ENCODE results near the gene SETDB1. TPM values are rescaled to one million over a fixed set of nuclear protein-coding genes. Genes with fewer than 3 reads are reported as not detected.
"Not testable (repeated sequence)": the region's sequence is repeated elsewhere in the genome, so short reads cannot be mapped to it uniquely, and the experiment has no call there.

SETDB1 gene
- polyA plus RNA-seq (2013, experiment 1 of 2): 28.2 TPM
- 32.1 TPM for polyA plus RNA-seq (2013, experiment 2 of 2)

DNA sequence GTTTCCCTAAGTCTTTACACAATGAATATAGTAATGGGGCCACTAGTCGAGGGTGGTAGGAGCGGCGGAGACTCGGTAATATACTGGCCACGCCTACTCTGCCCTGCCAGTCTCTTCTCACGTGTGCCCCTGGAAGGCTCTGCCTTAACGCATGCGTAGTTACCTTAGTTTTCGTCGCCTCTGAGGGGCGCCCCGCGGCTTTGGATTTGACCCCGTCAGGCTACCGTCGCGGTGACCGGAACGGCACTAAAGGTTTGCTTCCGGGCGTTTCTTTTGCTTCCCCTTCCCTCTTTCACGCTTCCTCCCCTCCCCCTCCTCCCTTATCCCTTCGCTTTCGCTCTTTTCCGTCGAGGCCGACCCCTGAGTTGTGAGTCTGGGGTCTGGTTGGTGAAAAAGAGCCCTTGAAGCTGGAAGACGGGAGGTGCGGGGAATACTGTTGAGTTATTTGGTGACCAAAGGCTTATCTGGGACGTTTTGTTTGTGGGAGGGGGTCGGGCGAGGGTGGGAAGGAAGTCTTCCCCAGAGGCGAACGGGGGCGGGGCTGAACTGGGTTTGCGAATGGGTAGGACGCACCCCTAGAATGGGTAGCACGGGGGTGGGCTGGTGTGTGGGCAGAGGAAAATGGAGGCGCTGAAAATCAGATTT, at the start of gene SETDB1:
TSS of gene SETDB1 (plus strand) at position 267 of the 645 bp plus-strand sequence. CDS start 1,352 bp downstream, outside the sequence.
- Histone ChIP-seq H3K27ac (ENCODE audit: low read depth, low read length) (peak within 1 kb of the TSS; percentile 96), H3K9me3 (ENCODE audit: insufficient read depth, low read depth, low read length) (0 out of 2 replicates have a peak, but pooled peaks cover 2% of the 10 kb centered on the region), H3K4me3 (ENCODE audit: low read length) (peak within 1 kb of the TSS; percentile 86), H3K36me3 (ENCODE audit: insufficient read depth, low read length) (peaks cover 38% of the 10 kb centered on the region), H3K27me3 (ENCODE audit: insufficient read depth, low read length) (no peaks in the 10 kb centered on the region), H3K9ac (ENCODE audit: low read depth, low read length) (peak within 1 kb of the TSS; percentile 89), H3K4me1 (ENCODE audit: insufficient read depth, low read length) (peaks cover 8% of the 10 kb centered on the region)
- WGBS: under 1% methylated on average over 39 of the region's 39 CpGs

DNA sequence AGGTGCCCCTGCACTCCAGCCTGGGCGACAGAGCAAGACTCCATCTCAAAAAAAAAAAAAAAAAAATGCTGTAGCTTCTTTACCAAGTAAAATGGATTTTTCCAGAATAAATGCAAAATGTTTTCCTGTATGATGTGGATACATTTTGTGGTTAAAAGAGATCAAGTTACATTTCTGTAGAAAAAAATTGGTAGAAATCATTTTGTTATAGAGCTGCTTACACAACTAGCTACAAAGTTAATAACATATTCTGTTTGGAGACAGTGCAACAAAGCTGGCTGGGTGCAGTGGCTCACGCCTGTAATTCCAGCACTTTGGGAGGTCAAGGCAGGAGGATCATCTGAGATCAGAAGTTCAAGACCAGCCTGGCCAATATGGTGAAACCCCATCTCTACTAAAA, 47.2 kb upstream of the SETDB1 start:
- not testable (repeated sequence) for H3K27ac ChIP-seq (ENCODE audit: low read depth, low read length); H3K9me3 ChIP-seq (ENCODE audit: insufficient read depth, low read depth, low read length); H3K4me3 ChIP-seq (ENCODE audit: low read length); H3K9ac ChIP-seq (ENCODE audit: low read depth, low read length); H3K27me3 ChIP-seq (ENCODE audit: insufficient read depth, low read length); H3K36me3 ChIP-seq (ENCODE audit: insufficient read depth, low read length)
- WGBS: 96% methylated on average over 2 of the region's 2 CpGs
- peaks cover 11% of the 10 kb centered on the region for H3K4me1 ChIP-seq (ENCODE audit: insufficient read depth, low read length)

GRCh38 chr1:150881331-150882070, 44.7 kb upstream of the SETDB1 start:
- Histone ChIP-seq H3K27ac (ENCODE audit: low read depth, low read length) (no peak overlapping the region), H3K4me3 (ENCODE audit: low read length) (no peak overlapping the region), H3K9me3 (ENCODE audit: insufficient read depth, low read depth, low read length) (no peaks in the 10 kb centered on the region), H3K36me3 (ENCODE audit: insufficient read depth, low read length) (no peaks in the 10 kb centered on the region), H3K27me3 (ENCODE audit: insufficient read depth, low read length) (no peaks in the 10 kb centered on the region), H3K4me1 (ENCODE audit: insufficient read depth, low read length) (no peaks in the 10 kb centered on the region), H3K9ac (ENCODE audit: low read depth, low read length) (no peak overlapping the region)
- 100% methylated on average over 2 of the region's 2 CpGs for WGBS

DNA sequence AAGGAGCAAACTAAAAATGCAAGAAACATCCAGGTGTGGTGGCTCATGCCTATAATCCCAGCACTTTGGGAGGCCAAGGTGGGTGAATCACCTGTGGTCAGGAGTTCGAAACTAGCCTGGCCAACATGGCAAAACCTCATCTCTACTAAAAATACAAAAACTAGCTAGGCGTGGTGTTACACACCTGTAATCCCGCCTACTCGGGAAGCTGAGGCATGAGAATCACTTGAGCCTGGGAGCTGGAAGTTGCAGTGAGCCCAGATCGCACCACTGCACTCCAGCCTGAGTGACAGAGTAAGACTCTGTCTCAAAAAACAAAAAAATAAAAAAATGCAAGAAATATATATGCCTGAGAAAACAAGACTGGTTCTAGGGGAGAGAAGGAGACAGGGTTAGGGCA, 43.0 kb upstream of the SETDB1 start:
- 92% methylated on average over 5 of the region's 5 CpGs for WGBS

GRCh38 chr1:150887018-150887417, 39.1 kb upstream of the SETDB1 start, which contains the start of gene CTXND2:
CTXND2 (plus strand) TSS chr1:150887136; CDS start chr1:150912315, 25,179 bp downstream.
- no peaks in the 10 kb centered on the region for H3K36me3 ChIP-seq (ENCODE audit: insufficient read depth, low read length)
- no peak within 1 kb of the TSS for H3K9ac ChIP-seq (ENCODE audit: low read depth, low read length)
- H3K27ac ChIP-seq (ENCODE audit: low read depth, low read length): no peak within 1 kb of the TSS
- no peak within 1 kb of the TSS for H3K4me3 ChIP-seq (ENCODE audit: low read length)
- no peaks in the 10 kb centered on the region for H3K27me3 ChIP-seq (ENCODE audit: insufficient read depth, low read length)
- H3K4me1 ChIP-seq (ENCODE audit: insufficient read depth, low read length): no peaks in the 10 kb centered on the region
- 75% methylated on average over 2 of the region's 3 CpGs for WGBS
- H3K9me3 ChIP-seq (ENCODE audit: insufficient read depth, low read depth, low read length): no peaks in the 10 kb centered on the region

More for the DNA sequence above, 43.0 kb upstream of the SETDB1 start:
- not testable (repeated sequence) for H3K36me3 ChIP-seq (ENCODE audit: insufficient read depth, low read length); H3K27me3 ChIP-seq (ENCODE audit: insufficient read depth, low read length); H3K9me3 ChIP-seq (ENCODE audit: insufficient read depth, low read depth, low read length); H3K4me3 ChIP-seq (ENCODE audit: low read length); H3K4me1 ChIP-seq (ENCODE audit: insufficient read depth, low read length); H3K9ac ChIP-seq (ENCODE audit: low read depth, low read length); H3K27ac ChIP-seq (ENCODE audit: low read depth, low read length)

DNA sequence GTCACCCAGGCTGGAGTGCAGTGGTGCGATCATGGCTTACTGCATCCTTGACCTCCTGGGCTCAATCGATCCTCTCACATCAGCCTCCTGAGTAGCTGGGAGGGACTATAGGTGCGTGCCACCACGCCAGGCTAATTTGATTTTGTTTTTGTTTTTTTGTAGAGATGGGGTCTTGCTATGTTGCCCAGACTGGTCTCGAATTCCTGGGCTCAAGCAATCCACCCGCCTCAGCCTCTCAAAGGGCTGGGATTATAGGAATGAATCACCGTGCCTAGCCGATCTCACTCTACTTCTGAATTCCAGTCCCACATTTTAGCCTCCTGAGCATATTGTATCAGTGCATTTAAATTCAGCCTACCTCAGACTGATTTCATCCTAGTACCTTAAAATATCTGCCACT, 37.4 kb upstream of the SETDB1 start:
- Histone ChIP-seq H3K4me3 (ENCODE audit: low read length) (no peak overlapping the region), H3K27ac (ENCODE audit: low read depth, low read length) (no peak overlapping the region), H3K9me3 (ENCODE audit: insufficient read depth, low read depth, low read length) (no peaks in the 10 kb centered on the region), H3K9ac (ENCODE audit: low read depth, low read length) (no peak overlapping the region), H3K36me3 (ENCODE audit: insufficient read depth, low read length) (no peaks in the 10 kb centered on the region), H3K27me3 (ENCODE audit: insufficient read depth, low read length) (no peaks in the 10 kb centered on the region), H3K4me1 (ENCODE audit: insufficient read depth, low read length) (no peaks in the 10 kb centered on the region)
- 91% methylated on average over 8 of the region's 8 CpGs for WGBS

DNA sequence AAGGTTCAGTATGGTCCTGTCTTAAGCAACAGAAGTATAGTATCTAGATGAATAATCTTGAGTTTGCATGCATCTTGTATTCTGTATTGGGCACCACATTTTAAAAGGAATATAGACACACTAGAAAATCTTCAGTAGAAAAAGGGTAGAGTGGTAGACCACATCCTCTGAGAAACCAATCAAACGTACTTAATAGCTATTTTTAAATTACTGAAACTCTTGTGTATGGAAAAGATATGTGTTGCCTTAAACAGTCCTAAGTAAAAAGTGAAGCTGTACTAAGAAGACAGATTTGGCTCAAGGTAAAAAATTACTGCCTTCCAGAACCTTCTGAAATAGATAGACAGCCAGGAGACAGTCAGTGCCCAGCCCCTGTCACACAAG, 36.1 kb upstream of the SETDB1 start:
- Histone ChIP-seq H3K4me3 (ENCODE audit: low read length) (no peak overlapping the region), H3K9me3 (ENCODE audit: insufficient read depth, low read depth, low read length) (no peaks in the 10 kb centered on the region), H3K4me1 (ENCODE audit: insufficient read depth, low read length) (no peaks in the 10 kb centered on the region), H3K27me3 (ENCODE audit: insufficient read depth, low read length) (no peaks in the 10 kb centered on the region), H3K9ac (ENCODE audit: low read depth, low read length) (no peak overlapping the region), H3K36me3 (ENCODE audit: insufficient read depth, low read length) (no peaks in the 10 kb centered on the region), H3K27ac (ENCODE audit: low read depth, low read length) (no peak overlapping the region)
- 100% methylated on average over 1 of the region's 1 CpG for WGBS

DNA sequence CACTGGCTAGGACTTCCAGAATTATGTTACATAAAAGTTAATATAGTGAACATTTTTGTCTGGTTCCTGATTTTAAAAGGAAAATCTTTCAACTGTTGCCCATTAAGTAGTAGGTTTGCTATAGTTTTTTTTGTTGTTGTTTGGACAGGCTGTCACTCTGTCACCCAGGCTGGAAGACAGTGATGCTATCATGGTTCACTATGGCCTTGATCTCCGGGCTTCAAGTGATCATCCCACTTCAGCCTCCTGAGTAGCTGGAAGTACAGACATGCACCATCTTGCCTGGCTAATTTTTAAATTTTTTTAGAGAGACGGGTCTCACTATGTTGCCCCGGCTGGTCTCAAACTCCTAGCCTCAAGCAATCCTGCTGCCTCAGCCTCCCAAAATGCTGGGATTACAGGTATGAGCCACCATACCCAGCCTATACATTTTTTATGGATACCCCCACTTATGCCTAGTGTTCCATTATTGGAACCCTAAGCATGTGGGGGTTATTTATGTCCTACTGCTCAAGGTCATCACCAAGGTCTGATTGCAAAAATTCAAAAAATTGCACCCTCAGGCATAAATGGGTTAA, 32.7 kb upstream of the SETDB1 start:
- H3K9me3 ChIP-seq (ENCODE audit: insufficient read depth, low read depth, low read length): no peaks in the 10 kb centered on the region
- no peak overlapping the region for H3K9ac ChIP-seq (ENCODE audit: low read depth, low read length)
- 91% methylated on average over 3 of the region's 3 CpGs for WGBS
- H3K27me3 ChIP-seq (ENCODE audit: insufficient read depth, low read length): no peaks in the 10 kb centered on the region
- H3K4me1 ChIP-seq (ENCODE audit: insufficient read depth, low read length): no peaks in the 10 kb centered on the region
- no peaks in the 10 kb centered on the region for H3K36me3 ChIP-seq (ENCODE audit: insufficient read depth, low read length)
- H3K27ac ChIP-seq (ENCODE audit: low read depth, low read length): no peak overlapping the region
- H3K4me3 ChIP-seq (ENCODE audit: low read length): no peak overlapping the region

DNA sequence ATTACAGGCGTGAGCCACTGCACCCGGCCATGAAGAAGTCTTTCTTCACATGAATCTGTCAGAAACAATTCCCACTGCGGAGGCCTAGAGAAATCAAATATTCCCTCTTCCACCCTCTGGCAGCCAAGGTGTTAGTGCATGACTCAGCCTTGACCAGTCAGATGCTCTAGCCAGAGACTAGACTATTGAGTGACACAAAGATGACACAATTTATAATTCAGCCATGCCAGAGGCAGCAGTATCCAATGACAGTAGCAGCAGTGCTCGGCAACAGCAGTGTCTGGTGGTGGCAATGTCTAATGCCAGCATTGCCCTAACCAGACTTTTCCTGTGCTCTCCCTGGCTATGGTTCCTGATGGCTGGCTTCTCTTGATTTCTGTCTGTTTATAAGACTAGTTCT, 30.5 kb upstream of the SETDB1 start:
- 0 out of 2 replicates have a peak, but pooled peaks cover 6% of the 10 kb centered on the region for H3K9me3 ChIP-seq (ENCODE audit: insufficient read depth, low read depth, low read length)
- 93% methylated on average over 4 of the region's 4 CpGs for WGBS
- H3K36me3 ChIP-seq (ENCODE audit: insufficient read depth, low read length): no peaks in the 10 kb centered on the region
- H3K27me3 ChIP-seq (ENCODE audit: insufficient read depth, low read length): no peaks in the 10 kb centered on the region
- no peak overlapping the region for H3K27ac ChIP-seq (ENCODE audit: low read depth, low read length)
- H3K4me1 ChIP-seq (ENCODE audit: insufficient read depth, low read length): no peaks in the 10 kb centered on the region
- H3K9ac ChIP-seq (ENCODE audit: low read depth, low read length): no peak overlapping the region
- no peak overlapping the region for H3K4me3 ChIP-seq (ENCODE audit: low read length)

- H3K27me3 ChIP-seq (ENCODE audit: insufficient read depth, low read length); H3K27ac ChIP-seq (ENCODE audit: low read depth, low read length); H3K4me3 ChIP-seq (ENCODE audit: low read length); H3K9me3 ChIP-seq (ENCODE audit: insufficient read depth, low read depth, low read length); H3K9ac ChIP-seq (ENCODE audit: low read depth, low read length); H3K36me3 ChIP-seq (ENCODE audit: insufficient read depth, low read length); H3K4me1 ChIP-seq (ENCODE audit: insufficient read depth, low read length): not testable (repeated sequence)
- WGBS: 95% methylated on average over 8 of the region's 8 CpGs
Measured at GRCh38 chr1:150899795-150900194, 26.4 kb upstream of the SETDB1 start.

GRCh38 chr1:150902346-150902745, 23.8 kb upstream of the SETDB1 start:
- H3K27ac ChIP-seq (ENCODE audit: low read depth, low read length): no peak overlapping the region
- H3K4me1 ChIP-seq (ENCODE audit: insufficient read depth, low read length): no peaks in the 10 kb centered on the region
- no peaks in the 10 kb centered on the region for H3K27me3 ChIP-seq (ENCODE audit: insufficient read depth, low read length)
- H3K9me3 ChIP-seq (ENCODE audit: insufficient read depth, low read depth, low read length): 0 out of 2 replicates have a peak, but pooled peaks cover 6% of the 10 kb centered on the region
- H3K4me3 ChIP-seq (ENCODE audit: low read length): no peak overlapping the region
- WGBS: 95% methylated on average over 5 of the region's 5 CpGs
- no peak overlapping the region for H3K9ac ChIP-seq (ENCODE audit: low read depth, low read length)
- no peaks in the 10 kb centered on the region for H3K36me3 ChIP-seq (ENCODE audit: insufficient read depth, low read length)
